ENCODE measurements around the gene AKR7A2.

AKR7A2 gene

GRCh38 chr1:19311931-19312781 lies at the start of gene AKR7A2, which contains the start of gene SLC66A1:
Gene AKR7A2, minus strand, starts transcription at chr1:19312144. Its CDS starts 20 bp downstream, at chr1:19312124.
Gene SLC66A1, plus strand, starts transcription at chr1:19312326. Its CDS starts 5,352 bp downstream, at chr1:19317678.
- peak; percentile 90 for DNase-seq
- in situ Hi-C loops (cut with HindIII; ENCODE audit: low pct_ligation_motif_present, low pct_unique_long_range_greater_than_20kb, low sequenced_read_pairs), result no loop called here

GRCh38 chr1:19360843-19361610 lies 49.1 kb upstream of the AKR7A2 start:
- DNase-seq, result no peak
- in situ Hi-C loops (cut with HindIII; ENCODE audit: low pct_ligation_motif_present, low pct_unique_long_range_greater_than_20kb, low sequenced_read_pairs), result no loop called here

GRCh38 chr1:19360432-19360831 lies 48.5 kb upstream of the AKR7A2 start:
- DNase-seq, result no peak
- in situ Hi-C loops (cut with HindIII; ENCODE audit: low pct_ligation_motif_present, low pct_unique_long_range_greater_than_20kb, low sequenced_read_pairs), result no loop called here

- no peak for DNase-seq
- in situ Hi-C loops (cut with HindIII; ENCODE audit: low pct_ligation_motif_present, low pct_unique_long_range_greater_than_20kb, low sequenced_read_pairs), result no loop called here
Measured at GRCh38 chr1:19360016-19360415, 48.1 kb upstream of the AKR7A2 start.

- DNase-seq, result no peak
- in situ Hi-C loops (cut with HindIII; ENCODE audit: low pct_ligation_motif_present, low pct_unique_long_range_greater_than_20kb, low sequenced_read_pairs), result no loop called here
Measured at GRCh38 chr1:19359357-19359756, 47.4 kb upstream of the AKR7A2 start.

GRCh38 chr1:19358710-19359109 lies 46.8 kb upstream of the AKR7A2 start:
- no peak for DNase-seq
- in situ Hi-C loops (cut with HindIII; ENCODE audit: low pct_ligation_motif_present, low pct_unique_long_range_greater_than_20kb, low sequenced_read_pairs), result no loop called here

- in situ Hi-C loops (cut with HindIII; ENCODE audit: low pct_ligation_motif_present, low pct_unique_long_range_greater_than_20kb, low sequenced_read_pairs), result no loop called here
- DNase-seq, result no peak
Measured at GRCh38 chr1:19357299-19357986, 45.5 kb upstream of the AKR7A2 start.

GRCh38 chr1:19356266-19356665 lies 44.3 kb upstream of the AKR7A2 start:
- in situ Hi-C loops (cut with HindIII; ENCODE audit: low pct_ligation_motif_present, low pct_unique_long_range_greater_than_20kb, low sequenced_read_pairs), result no loop called here
- no peak for DNase-seq

- in situ Hi-C loops (cut with HindIII; ENCODE audit: low pct_ligation_motif_present, low pct_unique_long_range_greater_than_20kb, low sequenced_read_pairs), result no loop called here
- no peak for DNase-seq
Measured at GRCh38 chr1:19354531-19354981, 42.6 kb upstream of the AKR7A2 start.

- no peak for DNase-seq
- in situ Hi-C loops (cut with HindIII; ENCODE audit: low pct_ligation_motif_present, low pct_unique_long_range_greater_than_20kb, low sequenced_read_pairs), result no loop called here
Measured at GRCh38 chr1:19353596-19353995, 41.7 kb upstream of the AKR7A2 start.

- DNase-seq, result no peak
- in situ Hi-C loops (cut with HindIII; ENCODE audit: low pct_ligation_motif_present, low pct_unique_long_range_greater_than_20kb, low sequenced_read_pairs), result no loop called here
Measured at GRCh38 chr1:19352839-19353238, 40.9 kb upstream of the AKR7A2 start.

GRCh38 chr1:19351873-19352272 lies 39.9 kb upstream of the AKR7A2 start:
- in situ Hi-C loops (cut with HindIII; ENCODE audit: low pct_ligation_motif_present, low pct_unique_long_range_greater_than_20kb, low sequenced_read_pairs), result no loop called here
- DNase-seq, result no peak

GRCh38 chr1:19350566-19350965 lies 38.6 kb upstream of the AKR7A2 start:
- DNase-seq, result no peak

GRCh38 chr1:19349999-19350398 lies 38.1 kb upstream of the AKR7A2 start:
- in situ Hi-C loops (cut with HindIII; ENCODE audit: low pct_ligation_motif_present, low pct_unique_long_range_greater_than_20kb, low sequenced_read_pairs), result no loop called here
- no peak for DNase-seq

More at GRCh38 chr1:19350566-19350965, 38.6 kb upstream of the AKR7A2 start:
- in situ Hi-C loops (cut with HindIII; ENCODE audit: low pct_ligation_motif_present, low pct_unique_long_range_greater_than_20kb, low sequenced_read_pairs), result no loop called here

- DNase-seq, result no peak
- in situ Hi-C loops (cut with HindIII; ENCODE audit: low pct_ligation_motif_present, low pct_unique_long_range_greater_than_20kb, low sequenced_read_pairs), result no loop called here
Measured at GRCh38 chr1:19348441-19349198, 36.7 kb upstream of the AKR7A2 start.

GRCh38 chr1:19347533-19348172 lies 35.7 kb upstream of the AKR7A2 start:
- no peak for DNase-seq
- in situ Hi-C loops (cut with HindIII; ENCODE audit: low pct_ligation_motif_present, low pct_unique_long_range_greater_than_20kb, low sequenced_read_pairs), result no loop called here

GRCh38 chr1:19346026-19346425 lies 34.1 kb upstream of the AKR7A2 start:
- DNase-seq, result no peak
- in situ Hi-C loops (cut with HindIII; ENCODE audit: low pct_ligation_motif_present, low pct_unique_long_range_greater_than_20kb, low sequenced_read_pairs), result no loop called here

GRCh38 chr1:19345391-19345790 lies 33.4 kb upstream of the AKR7A2 start:
- in situ Hi-C loops (cut with HindIII; ENCODE audit: low pct_ligation_motif_present, low pct_unique_long_range_greater_than_20kb, low sequenced_read_pairs), result no loop called here
- DNase-seq, result no peak

Measured in ACHN (cell line).